NB4 (cell line): ENCODE measurements around the gene SNTG2.

ENCODE experiments used
- DNase-seq: peaks from one replicate; pipeline ENCODE4 v3.0.0; 2010; ENCODE audit warnings: low read depth
- H3K4me3 ChIP-seq: one replicate; pipeline ENCODE4 v1.5.1; 2011; ENCODE audit warnings: mild to moderate bottlenecking, low read depth, low read length, moderate library complexity
- CTCF ChIP-seq: IDR thresholded peaks from one replicate; pipeline ENCODE4 v1.5.1; 2012; ENCODE audit warnings: low read depth, low read length
- MAX ChIP-seq: IDR thresholded peaks from 2 replicates; pipeline ENCODE4 v1.6.1; 2011; ENCODE audit warnings: low read depth, low read length
- MYC ChIP-seq: IDR thresholded peaks from 2 replicates; pipeline ENCODE4 v1.6.1; 2011; ENCODE audit warnings: low read depth, low read length
- POLR2A ChIP-seq: IDR thresholded peaks from 2 replicates; pipeline ENCODE4 v1.6.1; 2011; ENCODE audit warnings: mild to moderate bottlenecking; ENCODE audit not compliant: insufficient read length; ENCODE audit errors: extremely low read depth

SNTG2 gene

GRCh38 chr2:1166976-1167375, 216.3 kb downstream of the SNTG2 start:
- no peak for DNase-seq
- no peak overlapping the region for H3K4me3 ChIP-seq
- TF ChIP-seq MAX: no peak
- no peak for TF ChIP-seq POLR2A
- no peak for TF ChIP-seq CTCF
- no peak for TF ChIP-seq MYC

GRCh38 chr2:1168846-1169245, 218.2 kb downstream of the SNTG2 start:
- TF ChIP-seq CTCF (no peak), POLR2A (no peak), MAX (no peak), MYC (no peak)
- DNase-seq: no peak

GRCh38 chr2:1169291-1169949, 218.8 kb downstream of the SNTG2 start:
- no peak for DNase-seq
- TF ChIP-seq MYC: no peak
- TF ChIP-seq MAX: no peak
- no peak for TF ChIP-seq POLR2A
- no peak for TF ChIP-seq CTCF
- H3K4me3 ChIP-seq: no peak overlapping the region

More at GRCh38 chr2:1168846-1169245, 218.2 kb downstream of the SNTG2 start:
- no peak overlapping the region for H3K4me3 ChIP-seq

- no peak for DNase-seq
- TF ChIP-seq MAX: no peak
- TF ChIP-seq MYC: no peak
- no peak for TF ChIP-seq CTCF
- no peak for TF ChIP-seq POLR2A
- no peak overlapping the region for H3K4me3 ChIP-seq
Observed at GRCh38 chr2:1170241-1170640, 219.6 kb downstream of the SNTG2 start.

- H3K4me3 ChIP-seq: no peak overlapping the region
- DNase-seq: no peak
- TF ChIP-seq MAX: no peak
- no peak for TF ChIP-seq MYC
- no peak for TF ChIP-seq CTCF
- TF ChIP-seq POLR2A: no peak
Observed at GRCh38 chr2:1170711-1171110, 220.1 kb downstream of the SNTG2 start.
